Esophagus muscularis mucosa (tissue), 3 donors: ENCODE data around the gene MAPK9.

Experiments used
- POLR2A ChIP-seq: fragments of 450-650 bp; IDR thresholded peaks from one replicate; pipeline ENCODE4 v1.6.1; 2017; ENCODE audit warnings: antibody characterized with exemption, moderate library complexity, mild to moderate bottlenecking, low read depth
- POLR2AphosphoS5 ChIP-seq, 2 donors: sonication (generic); formaldehyde crosslinking; IDR thresholded peaks; one replicate each; pipeline ENCODE4 v1.6.1; 2017; ENCODE audit warnings: antibody characterized with exemption in 2 of 2
- TF ChIP-seq, protein P1 (sequence below), 3 experiments: fragments of 200-600 bp in 2 of 3; fragments of 450-650 bp in 1 of 3; sonication (generic) in 2 of 3; IDR thresholded peaks; one replicate each; pipeline ENCODE4 v1.5.1; 2017 to 2019; ENCODE audit warnings: antibody characterized with exemption in 3 of 3, mild to moderate bottlenecking in 2 of 3, moderate library complexity in 1 of 3

DNA sequence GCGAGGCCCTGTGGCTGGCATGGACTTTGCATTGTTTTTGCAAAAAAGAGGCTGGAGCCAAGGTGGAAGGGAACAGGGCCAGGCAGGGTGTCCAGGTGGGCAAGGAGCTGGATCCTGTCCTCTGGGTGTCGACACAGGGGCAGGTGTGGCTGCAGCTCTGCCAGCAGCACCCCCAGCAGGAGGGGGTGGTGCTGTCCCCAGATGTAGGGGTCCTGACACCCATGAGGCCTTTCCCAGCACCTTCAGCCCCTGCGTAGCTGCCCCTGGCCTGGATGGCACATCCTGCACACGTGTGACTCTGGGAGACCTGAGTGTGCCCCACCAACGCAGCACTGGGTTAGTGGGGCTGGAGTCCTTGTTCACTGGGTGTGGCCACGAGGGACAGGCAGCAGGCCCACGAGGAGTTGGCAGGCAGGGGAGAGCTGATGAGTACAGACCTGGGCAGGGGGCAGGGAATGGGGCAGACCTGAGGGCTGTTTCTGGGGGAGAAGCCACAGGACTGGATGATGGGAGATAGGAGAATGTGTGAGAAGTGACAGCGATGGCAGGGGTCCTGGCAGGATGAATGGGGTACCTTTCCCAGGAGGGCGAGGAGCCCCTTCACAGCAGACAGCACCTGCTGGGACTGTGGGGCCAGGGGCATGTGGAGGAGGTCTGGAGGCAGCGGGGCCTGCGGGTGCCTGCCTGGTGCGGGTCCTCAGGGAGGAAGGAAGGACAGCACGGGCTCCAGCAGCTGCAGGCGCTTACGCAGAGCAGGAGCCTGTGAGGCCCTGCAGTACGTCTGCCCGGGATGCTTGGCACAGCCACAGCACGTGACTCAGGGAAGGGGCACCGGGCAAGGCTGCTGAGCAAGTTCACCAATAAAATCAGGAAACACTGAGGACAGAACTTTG, 79.3 kb downstream of the MAPK9 start:
- TF ChIP-seq POLR2AphosphoS5 (IDR thresholded peaks at IDR 0.05) (no peak), POLR2A (no peak)
- TF ChIP-seq, protein P1, sequence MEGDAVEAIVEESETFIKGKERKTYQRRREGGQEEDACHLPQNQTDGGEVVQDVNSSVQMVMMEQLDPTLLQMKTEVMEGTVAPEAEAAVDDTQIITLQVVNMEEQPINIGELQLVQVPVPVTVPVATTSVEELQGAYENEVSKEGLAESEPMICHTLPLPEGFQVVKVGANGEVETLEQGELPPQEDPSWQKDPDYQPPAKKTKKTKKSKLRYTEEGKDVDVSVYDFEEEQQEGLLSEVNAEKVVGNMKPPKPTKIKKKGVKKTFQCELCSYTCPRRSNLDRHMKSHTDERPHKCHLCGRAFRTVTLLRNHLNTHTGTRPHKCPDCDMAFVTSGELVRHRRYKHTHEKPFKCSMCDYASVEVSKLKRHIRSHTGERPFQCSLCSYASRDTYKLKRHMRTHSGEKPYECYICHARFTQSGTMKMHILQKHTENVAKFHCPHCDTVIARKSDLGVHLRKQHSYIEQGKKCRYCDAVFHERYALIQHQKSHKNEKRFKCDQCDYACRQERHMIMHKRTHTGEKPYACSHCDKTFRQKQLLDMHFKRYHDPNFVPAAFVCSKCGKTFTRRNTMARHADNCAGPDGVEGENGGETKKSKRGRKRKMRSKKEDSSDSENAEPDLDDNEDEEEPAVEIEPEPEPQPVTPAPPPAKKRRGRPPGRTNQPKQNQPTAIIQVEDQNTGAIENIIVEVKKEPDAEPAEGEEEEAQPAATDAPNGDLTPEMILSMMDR (IDR thresholded peaks at IDR 0.05), result no peak
